GM18505 (cell line): Measurements from ENCODE around the gene NTSR1.

Experiments used
- ATAC-seq: cut with Tn5 transposase; IDR thresholded peaks from one replicate; pipeline ENCODE4 v1.9.1; 2021; ENCODE audit not compliant: unreplicated experiment
- POLR2A ChIP-seq: IDR thresholded peaks from 4 replicates; pipeline ENCODE4 v1.6.1; 2011; ENCODE audit warnings: borderline replicate concordance; ENCODE audit not compliant: insufficient read depth, insufficient read length; ENCODE audit errors: extremely low read depth

Gene NTSR1

DNA sequence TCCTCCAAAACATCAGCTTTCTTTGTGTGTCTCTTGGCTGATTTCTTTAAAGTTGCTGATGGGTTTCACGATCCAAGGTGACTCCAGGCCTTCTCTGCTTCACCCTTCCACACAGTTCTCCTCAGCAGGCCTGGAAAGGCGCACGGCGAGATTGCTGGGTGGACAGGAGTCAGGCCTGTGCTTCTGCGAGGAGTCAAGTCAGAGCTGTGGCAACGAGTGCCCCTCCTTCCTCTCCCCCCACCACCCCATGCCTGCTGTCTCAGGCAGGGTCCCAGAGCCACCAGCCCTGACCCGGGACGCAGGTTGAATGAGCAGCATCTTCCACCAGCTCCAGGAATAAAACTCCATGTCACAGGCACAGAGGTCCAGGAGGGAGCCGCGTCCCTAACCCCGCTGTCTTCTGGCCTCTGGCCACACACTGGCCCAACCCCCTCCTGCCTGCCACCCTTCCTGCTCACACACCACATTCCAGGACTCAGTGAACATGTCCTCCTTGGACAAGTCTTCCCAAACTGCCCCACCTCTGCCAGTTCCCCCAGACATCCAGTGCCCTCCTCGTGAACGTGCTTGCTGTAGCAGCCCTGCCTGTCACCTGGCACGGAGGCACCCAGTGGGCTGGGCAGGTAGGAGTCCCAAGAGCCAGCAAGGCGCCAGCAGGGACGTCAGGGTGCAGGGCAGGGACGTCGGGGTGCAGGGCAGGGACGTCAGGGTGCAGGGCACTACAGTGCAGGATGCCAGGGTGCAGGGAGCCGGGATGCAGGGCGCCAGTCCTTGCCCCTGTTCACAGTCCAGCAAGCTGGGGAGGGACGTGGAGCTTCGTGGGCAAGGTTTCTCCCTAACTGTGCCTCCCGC lies 7.2 kb upstream of the NTSR1 start:
- ATAC-seq: no peak
- TF ChIP-seq POLR2A: no peak

GRCh38 chr20:62702013-62702300 lies 6.7 kb upstream of the NTSR1 start:
- ATAC-seq: no peak
- no peak for TF ChIP-seq POLR2A

DNA sequence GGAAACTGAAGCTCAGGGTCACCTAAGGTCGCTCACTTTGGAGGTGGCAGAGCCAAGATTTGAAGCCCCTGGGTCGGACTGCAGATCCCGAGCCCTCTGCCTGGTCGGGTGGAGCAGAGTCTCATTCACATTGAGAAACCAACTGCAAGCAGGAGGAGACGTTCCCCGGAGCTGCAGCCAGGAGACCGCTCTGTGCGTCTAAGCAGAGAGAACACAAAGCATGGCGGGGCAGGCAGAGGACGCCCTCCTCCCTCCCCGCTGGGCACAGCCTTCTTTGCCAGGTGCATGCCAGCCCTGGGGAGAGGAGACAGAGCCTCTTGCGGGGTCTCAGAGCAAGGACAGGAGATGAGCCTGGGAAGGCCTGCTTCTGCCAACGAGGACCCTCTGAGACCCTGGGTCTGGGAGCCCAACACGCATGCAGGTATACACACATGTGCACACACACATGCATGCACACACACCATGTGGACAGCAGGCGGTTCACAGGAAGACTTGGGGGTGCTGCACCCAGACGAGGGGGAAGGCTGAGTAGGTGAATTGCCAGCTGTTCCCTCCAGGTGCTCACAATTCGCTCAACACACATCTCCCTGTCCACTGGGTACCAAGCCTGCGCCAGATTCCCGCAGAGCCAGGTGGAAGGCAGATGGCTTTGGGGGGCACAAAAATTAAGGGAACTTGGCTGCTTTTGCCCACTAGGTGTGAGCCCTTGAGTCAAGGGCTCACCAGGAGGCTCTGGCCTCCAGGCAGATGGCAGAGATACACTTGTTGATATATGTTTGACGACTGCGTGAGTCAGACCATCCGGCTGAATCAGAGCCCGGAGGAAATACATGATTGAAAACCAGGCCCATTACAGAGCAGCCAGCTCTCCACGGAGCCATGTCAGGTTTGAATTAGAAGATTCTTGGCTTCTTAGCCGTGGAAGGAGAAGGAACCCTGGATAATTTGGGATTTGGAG lies 5.5 kb upstream of the NTSR1 start:
- TF ChIP-seq POLR2A: no peak
- ATAC-seq: no peak

DNA sequence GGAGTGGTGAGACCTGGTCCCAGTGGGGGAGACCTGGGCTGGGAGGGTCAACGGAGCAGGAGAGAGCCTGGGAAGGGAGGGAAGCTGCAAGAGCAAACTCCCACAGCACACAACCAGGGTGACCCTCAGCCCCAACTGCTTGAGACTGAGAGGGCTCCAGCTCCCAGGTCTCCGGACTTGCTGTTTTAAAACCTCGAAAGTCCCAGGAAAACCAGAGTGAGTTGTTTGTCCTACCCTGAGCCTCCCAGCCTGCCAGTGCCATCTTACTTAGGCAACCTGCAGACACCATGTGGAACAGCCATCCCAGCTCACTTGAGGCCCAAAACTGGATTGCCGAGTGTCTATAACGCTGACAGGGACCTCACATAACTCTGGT lies 4.8 kb upstream of the NTSR1 start:
- no peak for TF ChIP-seq POLR2A
- ATAC-seq: no peak

GRCh38 chr20:62704341-62704948 lies 4.2 kb upstream of the NTSR1 start:
- no peak for TF ChIP-seq POLR2A
- ATAC-seq: no peak

GRCh38 chr20:62705627-62706026 lies 3.0 kb upstream of the NTSR1 start:
- no peak for TF ChIP-seq POLR2A
- ATAC-seq: no peak

DNA sequence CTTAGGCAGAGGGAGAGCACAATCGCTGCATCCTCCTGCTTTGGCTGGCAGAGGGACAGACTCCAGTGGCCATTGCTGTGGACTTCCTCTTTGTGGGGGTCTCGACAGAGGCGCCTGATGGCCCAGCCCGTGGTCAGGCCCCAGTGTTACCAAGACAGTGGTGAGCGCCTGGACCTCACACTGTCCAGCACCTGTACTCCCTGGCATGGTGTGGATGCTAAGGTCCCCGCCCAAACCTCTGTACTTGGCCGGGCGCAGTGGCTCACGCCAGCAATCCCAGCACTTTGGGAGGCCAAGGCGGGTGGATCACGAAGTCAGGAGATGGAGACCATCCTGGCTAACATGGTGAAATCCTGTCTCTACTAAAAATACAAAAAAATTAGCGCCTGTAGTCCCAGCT lies 2.3 kb upstream of the NTSR1 start:
- no peak for ATAC-seq
- TF ChIP-seq POLR2A: no peak

DNA sequence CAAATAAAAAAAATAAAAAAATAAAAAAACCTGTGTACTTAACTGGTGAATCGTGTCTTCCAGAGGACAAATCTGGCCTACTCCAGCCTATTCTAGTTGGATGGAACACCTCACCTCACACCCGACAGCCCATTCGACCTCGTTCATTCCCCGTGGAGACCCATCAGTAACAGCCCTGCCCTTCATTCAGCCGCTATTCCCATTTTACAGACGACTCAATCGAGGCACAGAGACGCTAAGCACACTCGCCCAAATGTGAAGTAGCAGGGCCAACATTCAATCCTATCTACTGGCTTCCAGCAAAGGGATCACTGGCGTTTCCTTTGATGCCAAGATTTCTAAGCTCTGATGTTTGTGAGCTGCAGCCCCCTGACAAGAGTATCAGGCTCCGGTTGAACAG lies 1.8 kb upstream of the NTSR1 start:
- TF ChIP-seq POLR2A: no peak
- ATAC-seq: no peak

GRCh38 chr20:62707276-62707920 lies 1.2 kb upstream of the NTSR1 start:
- ATAC-seq: no peak
- TF ChIP-seq POLR2A: no peak

DNA sequence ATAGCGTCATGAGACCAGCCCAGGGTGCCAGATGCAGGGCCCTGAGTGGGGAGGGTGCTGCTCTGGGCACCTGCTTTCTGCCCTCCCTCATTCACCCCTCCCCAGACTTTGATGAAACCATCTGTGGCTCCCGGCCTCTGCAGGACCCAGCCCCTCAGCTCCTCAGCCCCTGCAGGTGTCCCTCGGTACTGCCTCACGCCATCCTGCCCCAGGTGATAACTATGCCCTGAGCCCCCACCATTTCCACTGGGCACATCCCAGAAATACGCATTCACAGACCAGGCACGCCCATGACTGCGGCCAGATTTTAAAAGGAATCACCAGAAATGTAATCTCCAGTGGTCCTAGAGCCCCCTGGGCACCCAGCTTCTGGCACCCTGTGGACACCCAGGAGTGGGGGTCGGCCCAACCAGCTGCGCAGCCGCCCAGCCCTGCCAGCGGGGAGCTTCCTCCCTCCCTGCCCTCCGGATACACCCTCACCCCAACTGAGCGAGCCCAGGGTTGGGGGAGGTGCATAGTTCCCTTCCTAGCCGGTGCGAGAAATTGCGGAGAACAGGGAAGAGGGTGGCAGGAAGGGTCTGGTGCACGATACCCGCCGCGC lies 615 bp upstream of the NTSR1 start:
- no peak for ATAC-seq
- TF ChIP-seq POLR2A: no peak

DNA sequence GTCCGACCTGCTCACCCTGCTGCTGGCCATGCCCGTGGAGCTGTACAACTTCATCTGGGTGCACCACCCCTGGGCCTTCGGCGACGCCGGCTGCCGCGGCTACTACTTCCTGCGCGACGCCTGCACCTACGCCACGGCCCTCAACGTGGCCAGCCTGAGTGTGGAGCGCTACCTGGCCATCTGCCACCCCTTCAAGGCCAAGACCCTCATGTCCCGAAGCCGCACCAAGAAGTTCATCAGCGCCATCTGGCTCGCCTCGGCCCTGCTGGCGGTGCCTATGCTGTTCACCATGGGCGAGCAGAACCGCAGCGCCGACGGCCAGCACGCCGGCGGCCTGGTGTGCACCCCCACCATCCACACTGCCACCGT lies 885 bp downstream of the NTSR1 start:
- ATAC-seq: no peak

GRCh38 chr20:62710221-62710885 lies 1.7 kb downstream of the NTSR1 start:
- TF ChIP-seq POLR2A: no peak
- ATAC-seq: no peak

More for the DNA sequence above, 885 bp downstream of the NTSR1 start:
- TF ChIP-seq POLR2A: no peak
